ENCODE data around the gene AIF1L. TPM values are rescaled to one million over a fixed set of nuclear protein-coding genes. Genes with fewer than 3 reads are reported as not detected.

The AIF1L gene
- total RNA-seq, 1 donor from 2014 or later, result 2.6 TPM

GRCh38 chr9:131165523-131165922 lies 69.2 kb downstream of the AIF1L start:
- no peak for TF ChIP-seq CTCF (IDR thresholded peaks at IDR 0.05; ENCODE audit: insufficient read depth, low read length, severe bottlenecking)
- H3K36me3 ChIP-seq (ENCODE audit: control insufficient read depth, insufficient read depth, low read length), result peaks cover 5% of the 10 kb centered on the region
- no peaks in the 10 kb centered on the region for H3K27me3 ChIP-seq (ENCODE audit: control insufficient read depth, insufficient read depth, low read length)
- DNase-seq (ENCODE audit: low read depth) (no peak), FAIRE-seq (no peak)
- no peak overlapping the region for H3K4me3 ChIP-seq (ENCODE audit: low read depth, low read length)

- DNase-seq (ENCODE audit: low read depth) (peak; percentile 9), FAIRE-seq (no peak)
- Histone ChIP-seq H3K27me3 (ENCODE audit: control insufficient read depth, insufficient read depth, low read length) (no peaks in the 10 kb centered on the region), H3K4me3 (ENCODE audit: low read depth, low read length) (no peak overlapping the region), H3K36me3 (ENCODE audit: control insufficient read depth, insufficient read depth, low read length) (peaks cover 5% of the 10 kb centered on the region)
- TF ChIP-seq CTCF (IDR thresholded peaks at IDR 0.05; ENCODE audit: insufficient read depth, low read length, severe bottlenecking), result no peak
Observed at GRCh38 chr9:131167146-131167692, 70.9 kb downstream of the AIF1L start.

- no peak for TF ChIP-seq CTCF (IDR thresholded peaks at IDR 0.05; ENCODE audit: insufficient read depth, low read length, severe bottlenecking)
- H3K4me3 ChIP-seq (ENCODE audit: low read depth, low read length), result no peak overlapping the region
- no peaks in the 10 kb centered on the region for H3K27me3 ChIP-seq (ENCODE audit: control insufficient read depth, insufficient read depth, low read length)
- FAIRE-seq, result no peak
- no peak for DNase-seq (ENCODE audit: low read depth)
- H3K36me3 ChIP-seq (ENCODE audit: control insufficient read depth, insufficient read depth, low read length), result peaks cover 4% of the 10 kb centered on the region
Observed at GRCh38 chr9:131167936-131168335, 71.6 kb downstream of the AIF1L start.

GRCh38 chr9:131169563-131170240 lies 73.4 kb downstream of the AIF1L start:
- Histone ChIP-seq H3K4me3 (ENCODE audit: low read depth, low read length) (no peak overlapping the region), H3K27me3 (ENCODE audit: control insufficient read depth, insufficient read depth, low read length) (no peaks in the 10 kb centered on the region), H3K36me3 (ENCODE audit: control insufficient read depth, insufficient read depth, low read length) (peaks cover 4% of the 10 kb centered on the region)
- TF ChIP-seq CTCF (IDR thresholded peaks at IDR 0.05; ENCODE audit: insufficient read depth, low read length, severe bottlenecking), result no peak
- DNase-seq (ENCODE audit: low read depth) (no peak), FAIRE-seq (no peak)

Other genes with a start within 250 kb of the AIF1L start
- gene QRFP, start 199.7 kb upstream of the AIF1L start, total RNA-seq, result not detected in 2 replicates
- 0.26 and 0.51 TPM in 2 replicates for gene FIBCD1, start 157.3 kb upstream of the AIF1L start, total RNA-seq
- gene LAMC3, start 87.4 kb upstream of the AIF1L start, total RNA-seq, result not detected in 2 replicates
- 8.4 and 12.2 TPM in 2 replicates for gene NUP214, start 29.1 kb downstream of the AIF1L start, total RNA-seq
- gene FAM78A, start 180.0 kb downstream of the AIF1L start, total RNA-seq, result under 0.01 and 0.26 TPM in 2 replicates
- gene PLPP7, start 193.2 kb downstream of the AIF1L start, total RNA-seq, result not detected in 2 replicates